ENCODE data around the gene OR13H1.

DNA sequence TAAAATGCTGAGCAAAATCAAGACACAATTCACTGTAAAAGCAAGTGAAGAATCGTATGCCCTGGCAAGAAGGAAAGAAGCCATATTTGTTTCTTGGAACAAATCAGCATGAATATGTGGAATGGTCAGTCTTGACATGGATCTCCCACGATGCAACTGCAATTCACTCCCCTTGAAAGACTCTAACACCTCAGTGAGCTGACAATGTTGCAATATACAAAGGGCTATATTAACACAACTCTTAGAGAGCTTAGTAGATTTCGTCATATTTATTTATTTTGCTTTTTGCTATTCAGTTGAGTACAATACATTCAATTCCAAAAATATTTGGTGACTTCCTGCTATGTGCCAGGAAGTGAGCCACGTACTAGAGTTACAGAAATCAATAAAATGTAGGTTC, 14.7 kb downstream of the OR13H1 start:
- TF ChIP-seq, protein P1, sequence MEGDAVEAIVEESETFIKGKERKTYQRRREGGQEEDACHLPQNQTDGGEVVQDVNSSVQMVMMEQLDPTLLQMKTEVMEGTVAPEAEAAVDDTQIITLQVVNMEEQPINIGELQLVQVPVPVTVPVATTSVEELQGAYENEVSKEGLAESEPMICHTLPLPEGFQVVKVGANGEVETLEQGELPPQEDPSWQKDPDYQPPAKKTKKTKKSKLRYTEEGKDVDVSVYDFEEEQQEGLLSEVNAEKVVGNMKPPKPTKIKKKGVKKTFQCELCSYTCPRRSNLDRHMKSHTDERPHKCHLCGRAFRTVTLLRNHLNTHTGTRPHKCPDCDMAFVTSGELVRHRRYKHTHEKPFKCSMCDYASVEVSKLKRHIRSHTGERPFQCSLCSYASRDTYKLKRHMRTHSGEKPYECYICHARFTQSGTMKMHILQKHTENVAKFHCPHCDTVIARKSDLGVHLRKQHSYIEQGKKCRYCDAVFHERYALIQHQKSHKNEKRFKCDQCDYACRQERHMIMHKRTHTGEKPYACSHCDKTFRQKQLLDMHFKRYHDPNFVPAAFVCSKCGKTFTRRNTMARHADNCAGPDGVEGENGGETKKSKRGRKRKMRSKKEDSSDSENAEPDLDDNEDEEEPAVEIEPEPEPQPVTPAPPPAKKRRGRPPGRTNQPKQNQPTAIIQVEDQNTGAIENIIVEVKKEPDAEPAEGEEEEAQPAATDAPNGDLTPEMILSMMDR (conservative IDR thresholded peaks at IDR 0.05; ENCODE audit: low read depth, low read length): no peak
- TF ChIP-seq EZH2 (IDR thresholded peaks at IDR 0.05; ENCODE audit: low read length, unreplicated experiment): no peak

Data from PC-3 (cell line).